Tibial nerve (tissue), 4 donors: ENCODE measurements around the gene DOHH.

Experiments used
- EP300 ChIP-seq, 2 donors: sonication (generic); formaldehyde crosslinking; IDR thresholded peaks; one replicate each; pipeline ENCODE4 v1.6.1; 2017; ENCODE audit warnings: antibody characterized with exemption in 2 of 2, mild to moderate bottlenecking in 1 of 2
- POLR2A ChIP-seq, 2 donors: fragments of 450-650 bp; IDR thresholded peaks; one replicate each; pipeline ENCODE4 v1.6.1; 2017; ENCODE audit warnings: antibody characterized with exemption in 2 of 2, mild to moderate bottlenecking in 2 of 2, moderate library complexity in 2 of 2
- TF ChIP-seq, protein P1 (sequence below), 5 experiments: fragments of 200-600 bp in 3 of 5; fragments of 450-650 bp in 2 of 5; sonication (generic) in 3 of 5; IDR thresholded peaks; one replicate each; pipeline ENCODE4 v1.5.1; 2016 to 2019; ENCODE audit warnings: antibody characterized with exemption in 5 of 5, mild to moderate bottlenecking in 3 of 5, moderate library complexity in 2 of 5

GRCh38 chr19:3474010-3474409, 26.5 kb downstream of the DOHH start:
- TF ChIP-seq, protein P1, sequence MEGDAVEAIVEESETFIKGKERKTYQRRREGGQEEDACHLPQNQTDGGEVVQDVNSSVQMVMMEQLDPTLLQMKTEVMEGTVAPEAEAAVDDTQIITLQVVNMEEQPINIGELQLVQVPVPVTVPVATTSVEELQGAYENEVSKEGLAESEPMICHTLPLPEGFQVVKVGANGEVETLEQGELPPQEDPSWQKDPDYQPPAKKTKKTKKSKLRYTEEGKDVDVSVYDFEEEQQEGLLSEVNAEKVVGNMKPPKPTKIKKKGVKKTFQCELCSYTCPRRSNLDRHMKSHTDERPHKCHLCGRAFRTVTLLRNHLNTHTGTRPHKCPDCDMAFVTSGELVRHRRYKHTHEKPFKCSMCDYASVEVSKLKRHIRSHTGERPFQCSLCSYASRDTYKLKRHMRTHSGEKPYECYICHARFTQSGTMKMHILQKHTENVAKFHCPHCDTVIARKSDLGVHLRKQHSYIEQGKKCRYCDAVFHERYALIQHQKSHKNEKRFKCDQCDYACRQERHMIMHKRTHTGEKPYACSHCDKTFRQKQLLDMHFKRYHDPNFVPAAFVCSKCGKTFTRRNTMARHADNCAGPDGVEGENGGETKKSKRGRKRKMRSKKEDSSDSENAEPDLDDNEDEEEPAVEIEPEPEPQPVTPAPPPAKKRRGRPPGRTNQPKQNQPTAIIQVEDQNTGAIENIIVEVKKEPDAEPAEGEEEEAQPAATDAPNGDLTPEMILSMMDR (IDR thresholded peaks at IDR 0.05): no peak
- no peak for TF ChIP-seq POLR2A (IDR thresholded peaks at IDR 0.05)
- no peak for TF ChIP-seq EP300 (IDR thresholded peaks at IDR 0.05)
